Skeletal muscle satellite cell (primary cell): ENCODE data around the gene ANKRD60.

Experiments
- H3K27me3 ChIP-seq: 2 replicates; pipeline ENCODE4 v1.7.0; 2013; ENCODE audit warnings: low read length; ENCODE audit not compliant: control insufficient read depth, insufficient read depth
- H3K36me3 ChIP-seq: 2 replicates; pipeline ENCODE4 v1.7.0; 2013; ENCODE audit warnings: mild to moderate bottlenecking, control low read depth, low read length; ENCODE audit not compliant: insufficient read depth
- H3K4me1 ChIP-seq: 2 replicates; pipeline ENCODE4 v1.7.0; 2013; ENCODE audit warnings: low read length; ENCODE audit not compliant: control insufficient read depth, insufficient read depth
- H3K4me2 ChIP-seq: 2 replicates; pipeline ENCODE4 v1.7.0; 2013; ENCODE audit warnings: mild to moderate bottlenecking, low read length
- H3K4me3 ChIP-seq: 2 replicates; pipeline ENCODE4 v1.7.0; 2013; ENCODE audit warnings: low read length
- H3K9ac ChIP-seq: 2 replicates; pipeline ENCODE4 v1.7.0; 2013; ENCODE audit warnings: mild to moderate bottlenecking, low read depth, low read length, moderate library complexity
- H3K9me3 ChIP-seq: replicated peaks from 2 replicates; pipeline ENCODE4 v1.7.0; 2013; ENCODE audit warnings: mild to moderate bottlenecking, control low read depth, low read length

ANKRD60 gene

GRCh38 chr20:58242824-58243223 lies 14.4 kb upstream of the ANKRD60 start:
- Histone ChIP-seq H3K36me3 (peaks cover 67% of the 10 kb centered on the region), H3K4me2 (no peak overlapping the region), H3K4me3 (no peak overlapping the region), H3K27me3 (no peaks in the 10 kb centered on the region), H3K4me1 (peaks cover 10% of the 10 kb centered on the region), H3K9ac (no peak overlapping the region), H3K9me3 (no peaks in the 10 kb centered on the region)

GRCh38 chr20:58241766-58242465 lies 13.5 kb upstream of the ANKRD60 start:
- H3K36me3 ChIP-seq, result peaks cover 58% of the 10 kb centered on the region
- no peak overlapping the region for H3K9ac ChIP-seq
- no peaks in the 10 kb centered on the region for H3K27me3 ChIP-seq
- H3K4me2 ChIP-seq, result no peak overlapping the region
- H3K9me3 ChIP-seq, result no peaks in the 10 kb centered on the region
- no peak overlapping the region for H3K4me3 ChIP-seq
- peaks cover 16% of the 10 kb centered on the region for H3K4me1 ChIP-seq

- H3K9me3 ChIP-seq, result no peaks in the 10 kb centered on the region
- H3K9ac ChIP-seq, result no peak overlapping the region
- no peak overlapping the region for H3K4me3 ChIP-seq
- H3K4me1 ChIP-seq, result peaks cover 16% of the 10 kb centered on the region
- no peaks in the 10 kb centered on the region for H3K27me3 ChIP-seq
- no peak overlapping the region for H3K4me2 ChIP-seq
- H3K36me3 ChIP-seq, result peaks cover 44% of the 10 kb centered on the region
These were observed 12.0 kb upstream of the ANKRD60 start for GRCh38 chr20:58240471-58240870.

- no peaks in the 10 kb centered on the region for H3K9me3 ChIP-seq
- H3K9ac ChIP-seq, result no peak overlapping the region
- no peak overlapping the region for H3K4me3 ChIP-seq
- no peak overlapping the region for H3K4me2 ChIP-seq
- H3K27me3 ChIP-seq, result no peaks in the 10 kb centered on the region
- peaks cover 14% of the 10 kb centered on the region for H3K4me1 ChIP-seq
- peaks cover 47% of the 10 kb centered on the region for H3K36me3 ChIP-seq
These were observed 10.8 kb upstream of the ANKRD60 start for GRCh38 chr20:58239216-58239615.

- Histone ChIP-seq H3K36me3 (peaks cover 50% of the 10 kb centered on the region), H3K27me3 (no peaks in the 10 kb centered on the region), H3K4me2 (peak overlapping the region; percentile 90), H3K9me3 (no peaks in the 10 kb centered on the region), H3K4me3 (no peak overlapping the region), H3K9ac (no peak overlapping the region), H3K4me1 (peaks cover 13% of the 10 kb centered on the region)
These were observed 10.0 kb upstream of the ANKRD60 start for GRCh38 chr20:58238490-58238889.

GRCh38 chr20:58237318-58238132 lies 9.1 kb upstream of the ANKRD60 start:
- Histone ChIP-seq H3K9ac (peak overlapping the region; percentile 70), H3K36me3 (peaks cover 48% of the 10 kb centered on the region), H3K4me1 (peaks cover 13% of the 10 kb centered on the region), H3K9me3 (no peaks in the 10 kb centered on the region), H3K27me3 (no peaks in the 10 kb centered on the region), H3K4me3 (peak overlapping the region; percentile 74), H3K4me2 (peak overlapping the region; percentile 90)

- Histone ChIP-seq H3K4me3 (peak overlapping the region; percentile 74), H3K36me3 (peaks cover 47% of the 10 kb centered on the region), H3K9me3 (no peaks in the 10 kb centered on the region), H3K4me2 (peak overlapping the region; percentile 90), H3K27me3 (no peaks in the 10 kb centered on the region), H3K4me1 (peaks cover 13% of the 10 kb centered on the region), H3K9ac (peak overlapping the region; percentile 70)
These were observed 8.3 kb upstream of the ANKRD60 start for GRCh38 chr20:58236612-58237317.

GRCh38 chr20:58235010-58235409 lies 6.6 kb upstream of the ANKRD60 start:
- Histone ChIP-seq H3K36me3 (peaks cover 37% of the 10 kb centered on the region), H3K9ac (no peak overlapping the region), H3K4me3 (no peak overlapping the region), H3K9me3 (no peaks in the 10 kb centered on the region), H3K27me3 (no peaks in the 10 kb centered on the region), H3K4me2 (no peak overlapping the region), H3K4me1 (peaks cover 13% of the 10 kb centered on the region)

GRCh38 chr20:58233881-58234528 lies 5.6 kb upstream of the ANKRD60 start:
- Histone ChIP-seq H3K4me3 (no peak overlapping the region), H3K4me2 (no peak overlapping the region), H3K9me3 (no peaks in the 10 kb centered on the region), H3K36me3 (peaks cover 29% of the 10 kb centered on the region), H3K4me1 (peaks cover 13% of the 10 kb centered on the region), H3K9ac (no peak overlapping the region), H3K27me3 (peaks cover 5% of the 10 kb centered on the region)

- Histone ChIP-seq H3K9ac (no peak overlapping the region), H3K4me3 (no peak overlapping the region), H3K36me3 (peaks cover 29% of the 10 kb centered on the region)
These were observed 4.9 kb upstream of the ANKRD60 start for GRCh38 chr20:58233393-58233792.

GRCh38 chr20:58231683-58232082 lies 3.2 kb upstream of the ANKRD60 start:
- Histone ChIP-seq H3K27me3 (peaks cover 25% of the 10 kb centered on the region), H3K4me3 (no peak overlapping the region), H3K9ac (no peak overlapping the region), H3K4me2 (no peak overlapping the region), H3K36me3 (peaks cover 29% of the 10 kb centered on the region), H3K4me1 (no peaks in the 10 kb centered on the region), H3K9me3 (no peaks in the 10 kb centered on the region)

More at GRCh38 chr20:58233393-58233792, 4.9 kb upstream of the ANKRD60 start:
- peaks cover 12% of the 10 kb centered on the region for H3K4me1 ChIP-seq
- H3K27me3 ChIP-seq, result peaks cover 8% of the 10 kb centered on the region
- H3K9me3 ChIP-seq, result no peaks in the 10 kb centered on the region
- H3K4me2 ChIP-seq, result no peak overlapping the region
